Urinary bladder (tissue), 4 donors: ENCODE data around the gene MACROD2. TPM values are rescaled to one million over a fixed set of nuclear protein-coding genes. Genes with fewer than 3 reads are reported as not detected.

Experiments
- DNase-seq: peaks from one replicate; pipeline ENCODE4 v3.0.0-alpha.2; 2015; ENCODE audit errors: extremely low spot score
- H3K27ac ChIP-seq: one replicate; pipeline ENCODE4 v1.5.1; 2013; ENCODE audit warnings: low read depth, mild to moderate bottlenecking, moderate library complexity
- H3K36me3 ChIP-seq: one replicate; pipeline ENCODE4 v1.6.1; 2013; ENCODE audit warnings: mild to moderate bottlenecking, moderate library complexity; ENCODE audit not compliant: insufficient read depth
- H3K4me1 ChIP-seq: one replicate; pipeline ENCODE4 v1.6.1; 2013; ENCODE audit warnings: mild to moderate bottlenecking, moderate library complexity; ENCODE audit not compliant: insufficient read depth
- H3K4me3 ChIP-seq: one replicate; pipeline ENCODE4 v1.5.1; 2013; ENCODE audit warnings: low read depth, low read length
- WGBS: extraction: QIAGEN DNeasy Blood & Tissue Kit; methylation state at CpG from one replicate; pipeline ENCODE4 v1.1.7; 2013; 5-methylcytosine and 5-hydroxymethylcytosine counted together
- polyA plus RNA-seq: library from polyadenylated mRNA; stranded (reverse); fragments of 200-250 nt; gene quantifications from one replicate; pipeline ENCODE4 v1.2.3, GENCODE V29; 2013
- total RNA-seq: library from RNA; depleted of rRNA; stranded (reverse); fragments of >200 nt; gene quantifications from one replicate; pipeline ENCODE4 v1.2.3, GENCODE V29; 2014
- donor health status: healthy with polysubstance abuse.
- donor health status: healthy.

Gene MACROD2
- total and polyA plus RNA-seq, 2 donors = 3.0 to 28.2 TPM

GRCh38 chr20:15220778-15221565 lies 1225.7 kb downstream of the MACROD2 start:
- no peaks in the 10 kb centered on the region for H3K36me3 ChIP-seq
- no peaks in the 10 kb centered on the region for H3K4me1 ChIP-seq
- no peak for DNase-seq
- H3K4me3 ChIP-seq = no peak overlapping the region
- no peak overlapping the region for H3K27ac ChIP-seq
- 85% methylated on average over 6 of the region's 6 CpGs for WGBS

DNA sequence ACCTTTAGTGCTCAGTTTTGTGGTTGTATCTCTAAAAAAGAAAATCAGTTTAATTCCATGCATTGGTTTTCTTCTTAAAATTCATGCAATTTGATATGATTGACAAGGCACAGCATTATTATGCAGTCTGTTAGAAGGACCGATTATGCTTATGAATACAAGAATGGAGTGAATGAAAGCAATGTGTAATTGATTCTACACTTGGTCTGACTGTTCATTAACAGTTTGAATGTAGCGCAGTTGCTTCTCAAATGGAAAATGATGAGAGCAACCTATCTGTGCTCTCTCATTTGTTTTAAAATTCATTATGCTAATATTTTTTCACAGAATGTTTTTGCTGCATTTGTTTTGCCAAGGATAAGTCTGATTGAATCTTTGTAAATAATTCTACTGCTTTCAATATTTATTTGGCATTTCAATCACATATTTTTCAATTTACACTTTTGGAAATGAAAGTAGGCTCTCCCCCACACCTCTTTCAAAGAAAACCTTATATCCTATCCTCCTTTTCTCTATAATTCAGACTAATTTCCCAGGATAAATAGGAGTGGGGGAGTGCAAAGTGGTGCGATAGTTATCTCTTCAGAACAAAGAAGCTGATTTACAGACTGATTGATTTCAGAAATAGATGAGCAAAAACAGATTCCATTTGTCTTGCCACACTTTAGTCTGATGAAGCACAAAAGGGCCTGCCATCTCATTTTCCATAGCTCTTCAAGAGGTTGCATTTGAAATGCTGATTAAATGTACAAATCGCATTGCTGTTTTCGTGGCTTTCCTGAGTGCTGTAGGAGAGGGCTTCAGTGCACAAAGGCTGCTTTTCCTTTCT lies 1227.4 kb downstream of the MACROD2 start:
- Histone ChIP-seq H3K36me3 (no peaks in the 10 kb centered on the region), H3K27ac (no peak overlapping the region), H3K4me1 (no peaks in the 10 kb centered on the region), H3K4me3 (no peak overlapping the region)
- 88% methylated on average over 5 of the region's 5 CpGs for WGBS
- DNase-seq = no peak

- WGBS = 89% methylated on average over 2 of the region's 2 CpGs
- no peaks in the 10 kb centered on the region for H3K4me1 ChIP-seq
- DNase-seq = no peak
These were observed 1228.9 kb downstream of the MACROD2 start for GRCh38 chr20:15224199-15224598.

GRCh38 chr20:15227102-15227501 lies 1231.8 kb downstream of the MACROD2 start:
- DNase-seq = no peak
- 71% methylated on average over 3 of the region's 3 CpGs for WGBS
- H3K36me3 ChIP-seq = no peaks in the 10 kb centered on the region
- H3K4me1 ChIP-seq = no peaks in the 10 kb centered on the region
- no peak overlapping the region for H3K27ac ChIP-seq
- no peak overlapping the region for H3K4me3 ChIP-seq

More at GRCh38 chr20:15224199-15224598, 1228.9 kb downstream of the MACROD2 start:
- Histone ChIP-seq H3K4me3 (no peak overlapping the region), H3K36me3 (no peaks in the 10 kb centered on the region), H3K27ac (no peak overlapping the region)

GRCh38 chr20:15232243-15232642 lies 1236.9 kb downstream of the MACROD2 start:
- no peak for DNase-seq
- Histone ChIP-seq H3K4me1 (no peaks in the 10 kb centered on the region), H3K4me3 (no peak overlapping the region), H3K27ac (no peak overlapping the region), H3K36me3 (no peaks in the 10 kb centered on the region)
- 29% methylated on average over 1 of the region's 1 CpG for whole genome bisulfite sequencing

GRCh38 chr20:15235471-15236198 lies 1240.3 kb downstream of the MACROD2 start:
- H3K4me3 ChIP-seq = no peak overlapping the region
- DNase-seq = no peak
- no peak overlapping the region for H3K27ac ChIP-seq
- H3K4me1 ChIP-seq = no peaks in the 10 kb centered on the region
- H3K36me3 ChIP-seq = no peaks in the 10 kb centered on the region
- 94% methylated on average over 2 of the region's 2 CpGs for WGBS

GRCh38 chr20:15236812-15237211 lies 1241.5 kb downstream of the MACROD2 start:
- Histone ChIP-seq H3K36me3 (no peaks in the 10 kb centered on the region), H3K4me1 (no peaks in the 10 kb centered on the region), H3K4me3 (no peak overlapping the region), H3K27ac (no peak overlapping the region)
- no peak for DNase-seq
- 34% methylated on average over 1 of the region's 1 CpG for WGBS

DNA sequence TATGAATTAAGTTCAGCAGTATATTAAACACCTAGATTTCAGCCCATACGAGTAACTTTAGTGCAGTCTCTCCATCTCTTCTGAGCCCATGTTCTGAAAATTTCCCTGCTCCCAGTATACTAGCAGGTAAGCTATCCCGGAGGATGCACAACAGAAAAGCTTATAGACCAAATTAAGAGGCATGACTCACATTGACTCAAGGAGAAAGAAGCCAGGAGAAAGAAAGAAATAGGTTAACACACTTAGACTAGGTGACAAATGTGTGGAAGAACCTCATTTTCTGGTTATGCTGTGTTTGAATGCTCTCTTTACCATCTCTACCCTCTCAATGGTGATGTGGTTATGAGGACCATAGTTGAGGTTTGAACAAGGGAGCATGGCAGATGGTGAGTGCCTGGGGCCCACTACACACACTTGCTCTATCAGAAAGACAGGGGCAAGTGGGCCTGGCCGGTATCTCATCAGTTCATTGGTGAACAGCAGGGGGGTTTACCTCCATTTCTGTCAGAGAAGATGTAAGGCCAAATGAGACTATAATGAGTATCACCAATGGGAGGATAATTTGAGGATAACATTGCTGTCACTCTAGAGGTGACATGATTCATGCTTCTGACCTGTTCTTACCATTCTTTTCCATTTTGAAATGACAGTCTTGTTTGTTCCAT lies 1244.4 kb downstream of the MACROD2 start:
- no peak for DNase-seq
- 96% methylated on average over 3 of the region's 3 CpGs for WGBS

DNA sequence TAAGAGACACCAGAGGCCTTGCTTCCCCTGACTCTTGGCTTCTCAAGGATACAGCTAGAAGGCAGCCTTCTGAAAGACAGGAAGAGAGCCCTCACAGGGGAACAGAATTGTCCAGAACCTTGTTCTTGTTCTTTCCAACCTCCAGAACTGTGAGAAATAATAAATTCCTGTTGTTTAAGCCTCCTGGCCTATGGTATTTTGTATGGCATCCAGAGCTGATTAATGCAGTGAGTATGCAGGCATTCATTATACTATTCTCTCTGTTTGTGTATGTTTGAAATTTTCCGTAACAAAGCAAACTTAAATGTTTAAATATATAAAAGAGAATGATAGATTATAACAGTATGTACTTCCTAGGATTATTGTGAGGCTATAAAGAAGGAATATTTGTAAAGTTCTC lies 1245.5 kb downstream of the MACROD2 start:
- 88% methylated on average over 1 of the region's 1 CpG for WGBS
- no peak for DNase-seq
- H3K4me1 ChIP-seq = no peaks in the 10 kb centered on the region
- H3K36me3 ChIP-seq = no peaks in the 10 kb centered on the region
- no peak overlapping the region for H3K27ac ChIP-seq
- H3K4me3 ChIP-seq = no peak overlapping the region

More for the DNA sequence above, 1244.4 kb downstream of the MACROD2 start:
- H3K4me3 ChIP-seq = no peak overlapping the region
- no peak overlapping the region for H3K27ac ChIP-seq
- H3K4me1 ChIP-seq = no peaks in the 10 kb centered on the region
- H3K36me3 ChIP-seq = no peaks in the 10 kb centered on the region

GRCh38 chr20:15241681-15242080 lies 1246.4 kb downstream of the MACROD2 start:
- DNase-seq = no peak
- no peak overlapping the region for H3K4me3 ChIP-seq

GRCh38 chr20:15242773-15243172 lies 1247.5 kb downstream of the MACROD2 start:
- 70% methylated on average over 3 of the region's 3 CpGs for WGBS
- no peak overlapping the region for H3K27ac ChIP-seq
- no peak overlapping the region for H3K4me3 ChIP-seq
- H3K4me1 ChIP-seq = no peaks in the 10 kb centered on the region
- no peaks in the 10 kb centered on the region for H3K36me3 ChIP-seq
- no peak for DNase-seq

More at GRCh38 chr20:15241681-15242080, 1246.4 kb downstream of the MACROD2 start:
- Histone ChIP-seq H3K4me1 (no peaks in the 10 kb centered on the region), H3K36me3 (no peaks in the 10 kb centered on the region), H3K27ac (no peak overlapping the region)

- H3K4me3 ChIP-seq = no peak overlapping the region
- no peak overlapping the region for H3K27ac ChIP-seq
- WGBS = 82% methylated on average over 2 of the region's 2 CpGs
- H3K36me3 ChIP-seq = no peaks in the 10 kb centered on the region
- DNase-seq = no peak
- no peaks in the 10 kb centered on the region for H3K4me1 ChIP-seq
These were observed 1250.6 kb downstream of the MACROD2 start for GRCh38 chr20:15245896-15246295.
